Hepatocyte (in vitro differentiated cells): Measurements from ENCODE around the gene TMEM273. TPM values are rescaled to one million over a fixed set of nuclear protein-coding genes. Genes with fewer than 3 reads are reported as not detected.

Experiments
- DNase-seq: peaks from one replicate; pipeline ENCODE4 v3.0.0-alpha.2; 2016; ENCODE audit warnings: low spot score
- H2AFZ ChIP-seq: fragments of 200-600 bp; sonication (generic); 2 replicates; pipeline ENCODE4 v1.6.0; 2016; ENCODE audit warnings: antibody characterized with exemption, mild to moderate bottlenecking
- H3K27ac ChIP-seq: fragments of 200-600 bp; sonication (generic); 2 replicates; pipeline ENCODE4 v1.5.1; 2016; ENCODE audit warnings: mild to moderate bottlenecking
- H3K27me3 ChIP-seq: fragments of 200-600 bp; sonication (generic); 2 replicates; pipeline ENCODE4 v1.6.1; 2016
- H3K36me3 ChIP-seq: fragments of 200-600 bp; sonication (generic); replicated peaks from 2 replicates; pipeline ENCODE4 v1.5.1; 2016; ENCODE audit warnings: low read depth; ENCODE audit not compliant: insufficient read depth
- H3K4me1 ChIP-seq: fragments of 200-600 bp; sonication (generic); 2 replicates; pipeline ENCODE4 v1.5.1; 2016; ENCODE audit warnings: mild to moderate bottlenecking, moderate library complexity; ENCODE audit not compliant: insufficient read depth
- H3K4me2 ChIP-seq: fragments of 200-600 bp; sonication (generic); 2 replicates; pipeline ENCODE4 v1.6.0; 2016
- H3K4me3 ChIP-seq: fragments of 200-600 bp; sonication (generic); 2 replicates; pipeline ENCODE4 v1.5.1; 2016; ENCODE audit warnings: mild to moderate bottlenecking
- H3K79me2 ChIP-seq: fragments of 200-600 bp; sonication (generic); 2 replicates; pipeline ENCODE4 v1.6.0; 2017; ENCODE audit warnings: mild to moderate bottlenecking
- H3K9me2 ChIP-seq: fragments of 200-600 bp; sonication (generic); replicated peaks from 2 replicates; pipeline ENCODE4 v1.6.0; 2017; ENCODE audit warnings: mild to moderate bottlenecking; ENCODE audit not compliant: insufficient read depth
- H3K9me3 ChIP-seq: fragments of 200-600 bp; sonication (generic); 2 replicates; pipeline ENCODE4 v1.5.1; 2016; ENCODE audit warnings: low read depth, mild to moderate bottlenecking
- H4K20me1 ChIP-seq: fragments of 200-600 bp; sonication (generic); 2 replicates; pipeline ENCODE4 v1.6.0; 2016; ENCODE audit warnings: mild to moderate bottlenecking; ENCODE audit not compliant: insufficient read depth, poor library complexity, severe bottlenecking
- EZH2 ChIP-seq: fragments of 200-600 bp; sonication (generic); IDR thresholded peaks from 2 replicates; pipeline ENCODE4 v1.6.1; 2016; ENCODE audit warnings: antibody characterized with exemption, mild to moderate bottlenecking, borderline replicate concordance
- EZH2phosphoT487 ChIP-seq: fragments of 200-600 bp; sonication (generic); IDR thresholded peaks from one replicate; pipeline ENCODE4 v1.6.1; 2018; ENCODE audit warnings: antibody characterized with exemption, mild to moderate bottlenecking, low read depth, moderate library complexity; ENCODE audit not compliant: unreplicated experiment, severe bottlenecking
- WGBS: methylation state at CpG from one replicate; pipeline ENCODE4 v1.1.6; 2016; ENCODE audit warnings: low lambda C conversion rate; ENCODE audit errors: missing lambda C conversion rate; 5-methylcytosine and 5-hydroxymethylcytosine counted together
- polyA plus RNA-seq: library from polyadenylated mRNA; unstranded; fragments of >200 nt; fragmentation: Nextera tagmentation; extraction: Ambion mirVana; gene quantifications from 2 replicates; pipeline ENCODE4 v1.2.1, GENCODE V29; 2016
- total RNA-seq: library from RNA; depleted of rRNA; stranded (reverse); fragments of >200 nt; gene quantifications from 2 replicates; pipeline ENCODE4 v1.2.3, GENCODE V29; 2014
- TF ChIP-seq, protein P1 (sequence below): fragments of 200-600 bp; sonication (generic); IDR thresholded peaks from 2 replicates; pipeline ENCODE4 v1.5.1; 2016; ENCODE audit warnings: antibody characterized with exemption, mild to moderate bottlenecking; ENCODE audit not compliant: poor library complexity

Gene TMEM273
- total and polyA plus RNA-seq, 2 experiments from 2014 or later: 0.27 TPM; not detected in 1

DNA sequence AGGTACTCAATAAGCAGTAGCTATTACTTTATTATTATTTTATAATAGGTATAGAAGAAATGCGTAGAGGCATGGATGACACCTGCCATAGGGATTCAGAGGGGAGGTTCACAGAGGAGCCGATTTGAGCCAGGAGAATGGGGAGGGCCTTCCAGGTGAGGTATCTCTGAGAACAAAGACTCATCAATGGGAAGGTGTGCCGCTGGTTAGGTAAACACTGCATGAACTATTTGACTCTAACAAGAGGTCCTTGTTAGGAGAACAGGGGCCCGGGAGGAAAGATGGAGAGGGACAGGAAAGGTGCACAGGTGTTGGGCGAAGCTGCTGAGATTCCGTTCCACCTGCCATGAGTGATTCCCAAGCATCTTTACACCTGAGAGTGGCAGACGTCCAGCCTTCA lies 41.8 kb upstream of the TMEM273 start:
- Histone ChIP-seq H3K27ac (no peak overlapping the region), H3K79me2 (no peaks in the 10 kb centered on the region), H3K9me2 (no peaks in the 10 kb centered on the region), H3K9me3 (no peaks in the 10 kb centered on the region), H3K4me2 (no peak overlapping the region), H3K36me3 (no peaks in the 10 kb centered on the region), H3K4me3 (no peak overlapping the region), H3K27me3 (no peaks in the 10 kb centered on the region), H3K4me1 (no peaks in the 10 kb centered on the region), H2AFZ (no peak overlapping the region), H4K20me1 (no peaks in the 10 kb centered on the region)
- DNase-seq: no peak
- 71% methylated on average over 7 of the region's 7 CpGs for WGBS
- TF ChIP-seq, protein P1, sequence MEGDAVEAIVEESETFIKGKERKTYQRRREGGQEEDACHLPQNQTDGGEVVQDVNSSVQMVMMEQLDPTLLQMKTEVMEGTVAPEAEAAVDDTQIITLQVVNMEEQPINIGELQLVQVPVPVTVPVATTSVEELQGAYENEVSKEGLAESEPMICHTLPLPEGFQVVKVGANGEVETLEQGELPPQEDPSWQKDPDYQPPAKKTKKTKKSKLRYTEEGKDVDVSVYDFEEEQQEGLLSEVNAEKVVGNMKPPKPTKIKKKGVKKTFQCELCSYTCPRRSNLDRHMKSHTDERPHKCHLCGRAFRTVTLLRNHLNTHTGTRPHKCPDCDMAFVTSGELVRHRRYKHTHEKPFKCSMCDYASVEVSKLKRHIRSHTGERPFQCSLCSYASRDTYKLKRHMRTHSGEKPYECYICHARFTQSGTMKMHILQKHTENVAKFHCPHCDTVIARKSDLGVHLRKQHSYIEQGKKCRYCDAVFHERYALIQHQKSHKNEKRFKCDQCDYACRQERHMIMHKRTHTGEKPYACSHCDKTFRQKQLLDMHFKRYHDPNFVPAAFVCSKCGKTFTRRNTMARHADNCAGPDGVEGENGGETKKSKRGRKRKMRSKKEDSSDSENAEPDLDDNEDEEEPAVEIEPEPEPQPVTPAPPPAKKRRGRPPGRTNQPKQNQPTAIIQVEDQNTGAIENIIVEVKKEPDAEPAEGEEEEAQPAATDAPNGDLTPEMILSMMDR: no peak
- TF ChIP-seq EZH2phosphoT487: no peak
- TF ChIP-seq EZH2: no peak

DNA sequence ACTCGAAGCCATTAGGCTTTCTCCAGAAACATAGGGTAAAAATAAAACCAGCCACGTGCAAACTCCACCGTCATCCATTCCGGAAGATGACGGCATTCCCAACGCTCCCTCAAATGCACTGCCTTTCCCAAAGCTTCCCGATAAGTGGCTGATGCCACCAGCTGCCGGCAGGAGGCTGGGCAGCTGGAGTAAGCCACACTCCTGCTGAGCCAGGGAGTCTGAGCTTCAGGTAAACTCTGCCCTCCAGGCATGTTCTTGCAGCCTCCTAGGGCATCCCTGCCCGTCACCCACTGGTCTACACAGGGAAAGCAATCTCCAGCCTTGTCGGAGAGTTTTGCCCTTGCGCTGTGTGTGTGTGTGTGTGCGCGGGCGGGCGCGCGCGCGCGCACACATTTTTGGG lies 40.5 kb upstream of the TMEM273 start:
- Histone ChIP-seq H3K9me3 (no peaks in the 10 kb centered on the region), H3K9me2 (no peaks in the 10 kb centered on the region), H3K79me2 (no peaks in the 10 kb centered on the region), H3K27me3 (no peaks in the 10 kb centered on the region), H3K4me3 (no peak overlapping the region), H3K27ac (no peak overlapping the region), H2AFZ (no peak overlapping the region), H3K4me2 (no peak overlapping the region), H3K4me1 (no peaks in the 10 kb centered on the region), H4K20me1 (no peaks in the 10 kb centered on the region), H3K36me3 (no peaks in the 10 kb centered on the region)
- no peak for TF ChIP-seq EZH2phosphoT487
- TF ChIP-seq, protein P1: no peak
- TF ChIP-seq EZH2: no peak
- no peak for DNase-seq
- 85% methylated on average over 19 of the region's 20 CpGs for WGBS

DNA sequence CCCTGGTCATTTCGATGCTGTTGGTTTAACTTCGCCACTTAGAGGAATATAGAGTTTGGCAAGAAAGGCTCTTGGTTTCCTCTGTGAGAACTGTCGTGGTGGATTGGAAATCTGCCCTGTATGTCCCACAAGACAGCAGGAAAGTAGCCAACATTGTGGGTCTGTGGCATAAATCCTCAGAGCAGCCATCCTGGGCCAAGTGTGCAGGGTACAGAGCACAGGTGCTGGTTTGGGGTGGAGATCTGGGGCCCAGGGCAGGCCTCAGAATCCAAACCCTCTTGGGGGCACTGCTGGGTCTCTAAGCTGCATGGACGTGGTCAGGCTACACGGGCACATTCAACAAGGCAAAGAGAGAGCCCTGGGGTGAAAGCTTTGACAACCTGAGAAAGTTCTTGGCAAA lies 39.2 kb upstream of the TMEM273 start:
- DNase-seq: no peak
- Histone ChIP-seq H2AFZ (no peak overlapping the region), H3K9me2 (no peaks in the 10 kb centered on the region), H3K4me2 (no peak overlapping the region), H3K79me2 (no peaks in the 10 kb centered on the region), H4K20me1 (no peaks in the 10 kb centered on the region), H3K4me1 (no peaks in the 10 kb centered on the region), H3K27me3 (no peaks in the 10 kb centered on the region), H3K4me3 (no peak overlapping the region), H3K36me3 (no peaks in the 10 kb centered on the region), H3K9me3 (no peaks in the 10 kb centered on the region), H3K27ac (no peak overlapping the region)
- TF ChIP-seq, protein P1: no peak
- TF ChIP-seq EZH2phosphoT487 (no peak), EZH2 (no peak)
- WGBS: 85% methylated on average over 5 of the region's 5 CpGs

DNA sequence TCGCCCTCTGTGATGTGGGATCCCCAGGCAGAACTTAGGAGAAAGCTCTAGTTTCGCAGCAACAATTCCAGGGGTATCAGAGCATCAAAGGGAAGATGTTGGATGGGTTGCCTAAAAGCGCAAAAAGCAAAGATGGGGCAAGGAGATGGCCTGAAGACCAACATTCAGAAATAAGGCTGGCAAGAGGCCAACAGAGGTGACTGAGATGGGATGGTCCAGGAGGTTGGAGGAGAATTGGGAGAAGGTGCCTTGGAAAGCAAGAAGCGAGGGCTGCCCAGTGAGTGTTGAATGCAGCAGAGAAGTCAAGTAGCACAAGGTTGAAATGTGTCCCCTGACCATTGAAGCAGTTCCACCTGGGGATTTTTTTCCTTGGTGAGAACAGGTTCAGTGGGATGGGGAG lies 38.4 kb upstream of the TMEM273 start:
- no peak overlapping the region for H3K4me3 ChIP-seq
- no peaks in the 10 kb centered on the region for H3K79me2 ChIP-seq

More for the DNA sequence above, 38.4 kb upstream of the TMEM273 start:
- 65% methylated on average over 4 of the region's 4 CpGs for WGBS
- H3K36me3 ChIP-seq: no peaks in the 10 kb centered on the region
- H3K9me2 ChIP-seq: no peaks in the 10 kb centered on the region
- TF ChIP-seq, protein P1: no peak
- TF ChIP-seq EZH2phosphoT487 (no peak), EZH2 (no peak)
- no peak overlapping the region for H3K4me2 ChIP-seq
- H4K20me1 ChIP-seq: no peaks in the 10 kb centered on the region
- no peak overlapping the region for H3K27ac ChIP-seq
- DNase-seq: no peak
- no peaks in the 10 kb centered on the region for H3K27me3 ChIP-seq
- no peaks in the 10 kb centered on the region for H3K9me3 ChIP-seq
- no peak overlapping the region for H2AFZ ChIP-seq
- H3K4me1 ChIP-seq: no peaks in the 10 kb centered on the region
